Trophoblast cell (in vitro differentiated cells and primary cell): ENCODE results near the gene ABL1.

Experiments
- DNase-seq, 2 donors: peaks; one replicate each; pipeline ENCODE4 v3.0.0-alpha.2; 2016
- H2AFZ ChIP-seq: 2 replicates; pipeline ENCODE4 v1.6.1; 2013; ENCODE audit warnings: low read length, moderate library complexity, mild to moderate bottlenecking; ENCODE audit not compliant: insufficient read depth, poor library complexity
- H2AK5ac ChIP-seq: 2 replicates; pipeline ENCODE4 v1.6.1; 2013; ENCODE audit warnings: mild to moderate bottlenecking, low read length
- H2BK120ac ChIP-seq: 2 replicates; pipeline ENCODE4 v1.6.1; 2013; ENCODE audit warnings: low read length, mild to moderate bottlenecking, moderate library complexity; ENCODE audit not compliant: insufficient read depth, poor library complexity
- H2BK12ac ChIP-seq: 2 replicates; pipeline ENCODE4 v1.6.1; 2013; ENCODE audit warnings: mild to moderate bottlenecking, low read length, moderate library complexity
- H2BK5ac ChIP-seq: 2 replicates; pipeline ENCODE4 v1.6.1; 2013; ENCODE audit warnings: low read length, low read depth, moderate library complexity, mild to moderate bottlenecking; ENCODE audit not compliant: poor library complexity
- H3K14ac ChIP-seq: 2 replicates; pipeline ENCODE4 v1.6.1; 2013; ENCODE audit warnings: mild to moderate bottlenecking, low read length
- H3K18ac ChIP-seq: 2 replicates; pipeline ENCODE4 v1.6.1; 2013; ENCODE audit warnings: mild to moderate bottlenecking, low read length
- H3K23ac ChIP-seq: 2 replicates; pipeline ENCODE4 v1.6.1; 2013; ENCODE audit warnings: low read length
- H3K27ac ChIP-seq: 2 replicates; pipeline ENCODE4 v1.5.1; 2013; ENCODE audit warnings: low read depth, mild to moderate bottlenecking, inconsistent platforms, low read length, moderate library complexity
- H3K27me3 ChIP-seq: 2 replicates; pipeline ENCODE4 v1.6.1; 2013; ENCODE audit warnings: inconsistent platforms, mild to moderate bottlenecking, low read length, moderate library complexity; ENCODE audit not compliant: insufficient read depth
- H3K36me3 ChIP-seq, 2 experiments: 1 replicate in 1 of 2; 2 replicates in 1 of 2; pipeline ENCODE4 v1.6.1; 2013; ENCODE audit warnings: low read length in 2 of 2, mild to moderate bottlenecking in 2 of 2, moderate library complexity in 1 of 2; ENCODE audit not compliant: insufficient read depth in 2 of 2, control insufficient read depth in 1 of 2
- H3K4ac ChIP-seq: 2 replicates; pipeline ENCODE4 v1.6.1; 2013; ENCODE audit warnings: low read depth, mild to moderate bottlenecking, low read length, moderate library complexity
- H3K4me1 ChIP-seq, 2 experiments: 1 replicate in 1 of 2; 2 replicates in 1 of 2; pipeline ENCODE4 v1.6.1; 2013; ENCODE audit warnings: low read length in 2 of 2, mild to moderate bottlenecking in 2 of 2, moderate library complexity in 1 of 2; ENCODE audit not compliant: insufficient read depth in 2 of 2, control insufficient read depth in 1 of 2
- H3K4me2 ChIP-seq: 2 replicates; pipeline ENCODE4 v1.6.1; 2013; ENCODE audit warnings: inconsistent platforms, mild to moderate bottlenecking, low read length, moderate library complexity
- H3K4me3 ChIP-seq: 2 replicates; pipeline ENCODE4 v1.5.1; 2013; ENCODE audit warnings: mild to moderate bottlenecking, low read depth, low read length, inconsistent platforms
- H3K79me1 ChIP-seq: one replicate; pipeline ENCODE4 v1.6.1; 2013; ENCODE audit warnings: low read length
- H3K79me2 ChIP-seq: 2 replicates; pipeline ENCODE4 v1.6.1; 2013; ENCODE audit warnings: low read length, mild to moderate bottlenecking; ENCODE audit not compliant: control insufficient read depth, insufficient read depth, poor library complexity
- H3K9ac ChIP-seq: 2 replicates; pipeline ENCODE4 v1.6.1; 2013; ENCODE audit warnings: mild to moderate bottlenecking, low read length
- H3K9me3 ChIP-seq: 2 replicates; pipeline ENCODE4 v1.6.1; 2013; ENCODE audit warnings: low read depth, mild to moderate bottlenecking, control low read depth, inconsistent platforms, low read length; ENCODE audit not compliant: insufficient read depth
- H4K12ac ChIP-seq: 2 replicates; pipeline ENCODE4 v1.6.1; 2013; ENCODE audit warnings: low read depth, mild to moderate bottlenecking, low read length, moderate library complexity
- H4K8ac ChIP-seq: 2 replicates; pipeline ENCODE4 v1.6.1; 2013; ENCODE audit warnings: low read depth, mild to moderate bottlenecking, low read length, moderate library complexity
- H4K91ac ChIP-seq: one replicate; pipeline ENCODE4 v1.6.1; 2013; ENCODE audit warnings: low read depth, mild to moderate bottlenecking, low read length, moderate library complexity
- WGBS: extraction: QIAGEN DNeasy Blood & Tissue Kit; methylation state at CpG from one replicate; pipeline ENCODE4 v1.1.7; 2013; ENCODE audit warnings: missing lambda C conversion rate; ENCODE audit not compliant: insufficient read length, insufficient coverage; ENCODE audit errors: extremely low coverage; 5-methylcytosine and 5-hydroxymethylcytosine counted together

ABL1 gene

GRCh38 chr9:130891688-130892476 is 56.8 kb downstream of the ABL1 start:
- Histone ChIP-seq H3K14ac (no peak overlapping the region), H3K9ac (no peak overlapping the region), H3K36me3 (peaks cover 33 to 44% of the 10 kb centered on the region in 2 experiments), H3K27me3 (no peaks in the 10 kb centered on the region), H3K23ac (no peak overlapping the region), H3K79me1 (no peaks in the 10 kb centered on the region), H3K79me2 (no peaks in the 10 kb centered on the region), H2BK120ac (no peak overlapping the region), H2AK5ac (no peak overlapping the region), H3K18ac (no peak overlapping the region), H4K8ac (no peak overlapping the region), H2AFZ (no peak overlapping the region), H4K91ac (no peak overlapping the region), H2BK12ac (no peak overlapping the region), H3K4me3 (no peak overlapping the region), H4K12ac (no peak overlapping the region), H3K4me2 (no peak overlapping the region), H3K4me1 (no peaks in the 10 kb centered on the region), H3K4ac (no peak overlapping the region), H3K27ac (no peak overlapping the region), H3K9me3 (peaks cover 2% of the 10 kb centered on the region), H2BK5ac (no peak overlapping the region)
- no CpG with 5 or more reads among the region's 18 CpGs for WGBS
- DNase-seq = no peak

GRCh38 chr9:130892477-130893304 is 57.6 kb downstream of the ABL1 start:
- H3K23ac ChIP-seq = no peak overlapping the region
- H3K79me2 ChIP-seq = no peaks in the 10 kb centered on the region
- no peak overlapping the region for H4K91ac ChIP-seq
- H2AK5ac ChIP-seq = no peak overlapping the region
- no peak overlapping the region for H3K4me3 ChIP-seq
- H3K9ac ChIP-seq = no peak overlapping the region
- peaks cover 25 to 36% of the 10 kb centered on the region in 2 experiments for H3K36me3 ChIP-seq
- H3K4me2 ChIP-seq = no peak overlapping the region
- H4K12ac ChIP-seq = no peak overlapping the region
- no peak for DNase-seq
- no peak overlapping the region for H4K8ac ChIP-seq
- no peak overlapping the region for H3K4ac ChIP-seq
- H3K27ac ChIP-seq = no peak overlapping the region
- H2BK120ac ChIP-seq = no peak overlapping the region
- WGBS = no CpG with 5 or more reads among the region's 24 CpGs
- H3K9me3 ChIP-seq = peaks cover 2% of the 10 kb centered on the region
- no peak overlapping the region for H2BK12ac ChIP-seq
- H3K4me1 ChIP-seq = no peaks in the 10 kb centered on the region
- H3K18ac ChIP-seq = no peak overlapping the region
- H3K14ac ChIP-seq = no peak overlapping the region
- H3K27me3 ChIP-seq = no peaks in the 10 kb centered on the region
- no peak overlapping the region for H2BK5ac ChIP-seq
- H2AFZ ChIP-seq = no peak overlapping the region
- H3K79me1 ChIP-seq = no peaks in the 10 kb centered on the region

GRCh38 chr9:130893341-130894101 is 58.5 kb downstream of the ABL1 start:
- H3K23ac ChIP-seq = no peak overlapping the region
- no peaks in the 10 kb centered on the region for H3K79me1 ChIP-seq
- no peaks in the 10 kb centered on the region for H3K4me1 ChIP-seq
- no peak overlapping the region for H3K4me3 ChIP-seq
- H3K27me3 ChIP-seq = no peaks in the 10 kb centered on the region
- no peak overlapping the region for H3K4ac ChIP-seq
- no peak overlapping the region for H3K4me2 ChIP-seq
- H3K18ac ChIP-seq = no peak overlapping the region
- no peak overlapping the region for H4K91ac ChIP-seq
- peaks cover 17 to 28% of the 10 kb centered on the region in 2 experiments for H3K36me3 ChIP-seq
- no peak overlapping the region for H2BK12ac ChIP-seq
- H4K12ac ChIP-seq = no peak overlapping the region
- no peak overlapping the region for H2BK120ac ChIP-seq
- no peaks in the 10 kb centered on the region for H3K9me3 ChIP-seq
- no peak overlapping the region for H3K14ac ChIP-seq
- H2AK5ac ChIP-seq = no peak overlapping the region
- no CpG with 5 or more reads among the region's 34 CpGs for WGBS
- no peak overlapping the region for H4K8ac ChIP-seq
- DNase-seq = peak in 1 of 2 donors; percentile 26
- no peak overlapping the region for H3K9ac ChIP-seq
- no peaks in the 10 kb centered on the region for H3K79me2 ChIP-seq
- H2BK5ac ChIP-seq = no peak overlapping the region
- H2AFZ ChIP-seq = no peak overlapping the region
- H3K27ac ChIP-seq = no peak overlapping the region

GRCh38 chr9:130894546-130894945 is 59.5 kb downstream of the ABL1 start:
- Histone ChIP-seq H3K23ac (no peak overlapping the region), H3K79me1 (no peaks in the 10 kb centered on the region), H3K4me1 (no peaks in the 10 kb centered on the region), H3K27me3 (no peaks in the 10 kb centered on the region), H3K79me2 (no peaks in the 10 kb centered on the region), H4K12ac (no peak overlapping the region), H3K27ac (no peak overlapping the region), H2BK120ac (no peak overlapping the region), H4K91ac (no peak overlapping the region), H4K8ac (no peak overlapping the region), H3K9me3 (no peaks in the 10 kb centered on the region), H2AFZ (no peak overlapping the region), H3K4me3 (no peak overlapping the region), H3K36me3 (peaks cover 16 to 24% of the 10 kb centered on the region in 2 experiments), H2BK5ac (no peak overlapping the region), H3K18ac (no peak overlapping the region), H3K4ac (no peak overlapping the region), H3K9ac (no peak overlapping the region), H2AK5ac (no peak overlapping the region), H3K14ac (no peak overlapping the region), H2BK12ac (no peak overlapping the region), H3K4me2 (no peak overlapping the region)
- no peak for DNase-seq
- WGBS = no CpG with 5 or more reads among the region's 7 CpGs
